CD14-positive monocyte (primary cell): Measurements from ENCODE around the gene RPL15. TPM values are rescaled to one million over a fixed set of nuclear protein-coding genes. Genes with fewer than 3 reads are reported as not detected.

ENCODE experiments used
- DNase-seq, 3 donors: peaks; one replicate each; pipeline ENCODE4 v3.0.0-alpha.2; 2011 to 2022
- H2AFZ ChIP-seq: 2 replicates; pipeline ENCODE4 v1.6.0; 2012; ENCODE audit warnings: mild to moderate bottlenecking, low read depth, low read length, inconsistent platforms; ENCODE audit not compliant: insufficient read depth, poor library complexity, severe bottlenecking
- H3K27ac ChIP-seq, 2 donors: 1 replicate in 1 of 2; 2 replicates in 1 of 2; pipeline ENCODE4 v1.5.1; 2012 to 2013; ENCODE audit warnings: low read length in 2 of 2, control low read depth in 1 of 2, inconsistent platforms in 1 of 2, low read depth in 1 of 2, mild to moderate bottlenecking in 1 of 2
- H3K27me3 ChIP-seq, 2 donors: one replicate each; pipeline versions ENCODE4 v1.6.0 to v1.6.1; 2011 to 2013; ENCODE audit warnings: low read length in 2 of 2; ENCODE audit not compliant: control insufficient read depth in 2 of 2, insufficient read depth in 2 of 2
- H3K36me3 ChIP-seq, 2 donors: replicated peaks in 1 of 2; 1 replicate in 1 of 2; 2 replicates in 1 of 2; pipeline versions ENCODE4 v1.5.1 to v1.6.1; 2012 to 2013; ENCODE audit warnings: low read length in 2 of 2, control low read depth in 1 of 2, inconsistent platforms in 1 of 2, mild to moderate bottlenecking in 1 of 2; ENCODE audit not compliant: insufficient read depth in 2 of 2, control insufficient read depth in 1 of 2
- H3K4me1 ChIP-seq, 2 donors: 1 replicate in 1 of 2; 2 replicates in 1 of 2; pipeline versions ENCODE4 v1.5.1 to v1.6.1; 2012 to 2013; ENCODE audit warnings: low read length in 2 of 2, control low read depth in 1 of 2, inconsistent platforms in 1 of 2, mild to moderate bottlenecking in 1 of 2, moderate library complexity in 1 of 2; ENCODE audit not compliant: insufficient read depth in 2 of 2, control insufficient read depth in 1 of 2
- H3K4me2 ChIP-seq: replicated peaks from 2 replicates; pipeline ENCODE3; 2012; ENCODE audit warnings: low read length, moderate library complexity, mild to moderate bottlenecking; ENCODE audit not compliant: poor library complexity, severe bottlenecking; ENCODE audit errors: extremely low read depth
- H3K4me3 ChIP-seq, 3 experiments: fragments of 200-600 bp in 1 of 3; sonication (generic) in 1 of 3; replicated peaks in 1 of 3; 1 replicate in 2 of 3; 2 replicates in 1 of 3; pipeline ENCODE4 v1.5.1; 2011 to 2013; ENCODE audit warnings: low read length in 3 of 3, mild to moderate bottlenecking in 3 of 3, control low read depth in 2 of 3, low read depth in 2 of 3, inconsistent platforms in 1 of 3, moderate library complexity in 1 of 3
- H3K79me2 ChIP-seq: 2 replicates; pipeline ENCODE4 v1.6.0; 2012; ENCODE audit warnings: mild to moderate bottlenecking, control low read depth, inconsistent platforms, low read length, moderate library complexity; ENCODE audit not compliant: insufficient read depth
- H3K9ac ChIP-seq: 2 replicates; pipeline ENCODE4 v1.6.0; 2017; ENCODE audit warnings: low read length, mild to moderate bottlenecking; ENCODE audit not compliant: insufficient read depth, poor library complexity, severe bottlenecking
- H3K9me3 ChIP-seq, 2 donors: replicated peaks in 1 of 2; 1 replicate in 1 of 2; 2 replicates in 1 of 2; pipeline versions ENCODE4 v1.5.1 to v1.6.1; 2012 to 2013; ENCODE audit warnings: low read length in 2 of 2, control low read depth in 1 of 2; ENCODE audit not compliant: control insufficient read depth in 1 of 2, insufficient read depth in 1 of 2
- H4K20me1 ChIP-seq: 2 replicates; pipeline ENCODE4 v1.6.0; 2012; ENCODE audit warnings: mild to moderate bottlenecking, low read length, control low read depth, moderate library complexity; ENCODE audit not compliant: insufficient read depth
- H3K27ac Mint-ChIP-seq, 7 donors: one replicate each; pipeline ENCODE4 v1.8.0; 2020; ENCODE audit warnings: mild to moderate bottlenecking in 7 of 7, mixed read lengths in 7 of 7, moderate library complexity in 6 of 7, inconsistent platforms in 2 of 7
- H3K27me3 Mint-ChIP-seq, 3 donors: one replicate each; pipeline ENCODE4 v1.8.0; 2021 to 2022; ENCODE audit warnings: low read depth in 3 of 3, mild to moderate bottlenecking in 3 of 3, mixed read lengths in 3 of 3, moderate library complexity in 3 of 3, inconsistent platforms in 1 of 3
- H3K36me3 Mint-ChIP-seq, 2 donors: one replicate each; pipeline ENCODE4 v1.8.0; 2020; ENCODE audit warnings: mixed read lengths in 2 of 2, inconsistent platforms in 1 of 2, mild to moderate bottlenecking in 1 of 2
- H3K4me1 Mint-ChIP-seq: one replicate; pipeline ENCODE4 v1.8.0; 2020; ENCODE audit warnings: mild to moderate bottlenecking, mixed read lengths
- H3K4me3 Mint-ChIP-seq, 2 donors: one replicate each; pipeline ENCODE4 v1.8.0; 2020; ENCODE audit warnings: mild to moderate bottlenecking in 2 of 2, mixed read lengths in 2 of 2, moderate library complexity in 1 of 2
- H3K9me3 Mint-ChIP-seq, 7 donors: one replicate each; pipeline ENCODE4 v1.8.0; 2020 to 2022; ENCODE audit warnings: mixed read lengths in 7 of 7, mild to moderate bottlenecking in 6 of 7, moderate library complexity in 6 of 7, inconsistent platforms in 2 of 7
- WGBS: methylation state at CpG from one replicate; pipeline ENCODE4 v1.1.5; 2013; ENCODE audit warnings: missing lambda C conversion rate; ENCODE audit not compliant: insufficient coverage; 5-methylcytosine and 5-hydroxymethylcytosine counted together
- intact Hi-C, 2 donors: fragments of 100-400 bp; cut with micrococcal nuclease; formaldehyde crosslinking; loops; one replicate each; pipeline versions ENCODE4 v1.15.0 to v1.15.1; 2023
- polyA plus RNA-seq, 3 donors: library from polyadenylated mRNA; depleted of rRNA in 1 of 3; unstranded in 2 of 3; stranded (reverse) in 1 of 3; fragments of 300-500 nt in 2 of 3; fragments of >200 nt in 1 of 3; fragmentation: Illumina TruSeq in 2 of 3; gene quantifications; 1 replicate in 2 of 3; 2 replicates in 1 of 3; pipeline ENCODE4 v1.2.3, GENCODE V29; 2012 to 2021
- TF ChIP-seq, protein P1 (sequence below): fragments of 200-600 bp; IDR thresholded peaks from one replicate; pipeline ENCODE4 v1.8.0; 2022; ENCODE audit warnings: antibody characterized with exemption, mild to moderate bottlenecking

The RPL15 gene
- polyA plus RNA-seq, 3 donors: 2,510 to 3,161 (median 2,781) TPM

- Mint-ChIP-seq H3K27me3 (peaks cover 16 to 24% (median 21%) of the 10 kb centered on the region in 3 donors), H3K4me3 (peak overlapping the region; percentile 80 to 91), H3K9me3 (peaks cover 0 to 2% (median 0%) of the 10 kb centered on the region in 7 donors), H3K4me1 (peaks cover 35% of the 10 kb centered on the region), H3K36me3 (peaks cover 4 to 5% of the 10 kb centered on the region in 2 donors), H3K27ac (peak overlapping the region; percentile 88 to 96 (median 93))
- DNase-seq: peak; percentile 94 to 98 (median 97)
- peak overlapping the region; percentile 67 to 89 for H3K27ac ChIP-seq
- H4K20me1 ChIP-seq: peaks cover 15% of the 10 kb centered on the region
- peak overlapping the region; percentile 78 for H3K9ac ChIP-seq
- intact Hi-C loops: loop anchor here in 1 of 2 donors (2.0 to 10.0 kb wide), 3 partner anchors 29 to 1719 kb away; partner anchors contain the start of genes NKIRAS1, RPL15, TOP2B and UBE2E2
- H3K36me3 ChIP-seq: no peaks in the 10 kb centered on the region
- WGBS: under 1% methylated on average over 87 of the region's 87 CpGs
- TF ChIP-seq, protein P1, sequence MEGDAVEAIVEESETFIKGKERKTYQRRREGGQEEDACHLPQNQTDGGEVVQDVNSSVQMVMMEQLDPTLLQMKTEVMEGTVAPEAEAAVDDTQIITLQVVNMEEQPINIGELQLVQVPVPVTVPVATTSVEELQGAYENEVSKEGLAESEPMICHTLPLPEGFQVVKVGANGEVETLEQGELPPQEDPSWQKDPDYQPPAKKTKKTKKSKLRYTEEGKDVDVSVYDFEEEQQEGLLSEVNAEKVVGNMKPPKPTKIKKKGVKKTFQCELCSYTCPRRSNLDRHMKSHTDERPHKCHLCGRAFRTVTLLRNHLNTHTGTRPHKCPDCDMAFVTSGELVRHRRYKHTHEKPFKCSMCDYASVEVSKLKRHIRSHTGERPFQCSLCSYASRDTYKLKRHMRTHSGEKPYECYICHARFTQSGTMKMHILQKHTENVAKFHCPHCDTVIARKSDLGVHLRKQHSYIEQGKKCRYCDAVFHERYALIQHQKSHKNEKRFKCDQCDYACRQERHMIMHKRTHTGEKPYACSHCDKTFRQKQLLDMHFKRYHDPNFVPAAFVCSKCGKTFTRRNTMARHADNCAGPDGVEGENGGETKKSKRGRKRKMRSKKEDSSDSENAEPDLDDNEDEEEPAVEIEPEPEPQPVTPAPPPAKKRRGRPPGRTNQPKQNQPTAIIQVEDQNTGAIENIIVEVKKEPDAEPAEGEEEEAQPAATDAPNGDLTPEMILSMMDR: no peak
- peak overlapping the region; percentile 88 for H3K4me2 ChIP-seq
- no peaks in the 10 kb centered on the region for H3K9me3 ChIP-seq
- H3K79me2 ChIP-seq: peaks cover 29% of the 10 kb centered on the region
- H3K27me3 ChIP-seq: peaks cover 6 to 13% of the 10 kb centered on the region in 2 donors
- peaks cover 27 to 29% of the 10 kb centered on the region in 2 donors for H3K4me1 ChIP-seq
- peak overlapping the region; percentile 54 for H2AFZ ChIP-seq
- peak overlapping the region; percentile 46 to 83 (median 62) for H3K4me3 ChIP-seq
Observed at GRCh38 chr3:23945913-23946687, 29.2 kb downstream of the RPL15 start.

DNA sequence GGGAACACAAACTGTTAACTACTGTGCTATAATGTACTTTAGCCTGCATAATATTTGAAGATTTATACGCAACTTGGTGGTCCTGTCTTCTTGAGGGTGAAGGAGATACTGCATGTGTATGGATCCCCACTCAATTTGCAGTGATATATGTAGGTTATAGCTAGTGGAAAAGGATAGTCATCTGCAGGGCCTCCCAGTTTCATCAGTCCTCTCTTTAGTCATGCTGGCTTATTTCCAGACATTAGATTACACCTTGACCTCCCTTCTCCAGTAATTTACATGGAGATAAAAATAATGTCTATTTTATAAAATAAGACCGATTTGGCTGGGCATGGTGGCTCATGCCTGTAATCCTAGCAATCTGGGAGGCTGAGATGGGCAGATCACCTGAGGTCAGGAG, 31.8 kb downstream of the RPL15 start:
- no peak overlapping the region for H3K4me3 ChIP-seq
- no peak overlapping the region for H2AFZ ChIP-seq
- no peak for DNase-seq
- no peaks in the 10 kb centered on the region for H3K9me3 ChIP-seq
- no peak overlapping the region for H3K4me2 ChIP-seq
- intact Hi-C loops: loop anchor here in 1 of 2 donors (10.0 kb wide), 2 partner anchors 744 to 1716 kb away; partner anchors contain the start of genes TOP2B and UBE2E2
- H3K4me1 ChIP-seq: peaks cover 27 to 29% of the 10 kb centered on the region in 2 donors
- TF ChIP-seq, protein P1: no peak
- H3K4me1 Mint-ChIP-seq: peaks cover 35% of the 10 kb centered on the region
- H3K27ac Mint-ChIP-seq: peak overlapping the region in 1 of 7 donors; percentile 43
- H3K79me2 ChIP-seq: peaks cover 40% of the 10 kb centered on the region
- H3K4me3 Mint-ChIP-seq: no peak overlapping the region
- H3K9me3 Mint-ChIP-seq: no peaks in the 10 kb centered on the region
- H3K27me3 Mint-ChIP-seq: peaks cover 7 to 9% (median 8%) of the 10 kb centered on the region in 3 donors
- H3K9ac ChIP-seq: no peak overlapping the region
- peaks cover 6 to 8% of the 10 kb centered on the region in 2 donors for H3K27me3 ChIP-seq
- peaks cover 41% of the 10 kb centered on the region for H4K20me1 ChIP-seq
- H3K27ac ChIP-seq: no peak overlapping the region
- no peaks in the 10 kb centered on the region for H3K36me3 ChIP-seq
- peaks cover 4 to 5% of the 10 kb centered on the region in 2 donors for H3K36me3 Mint-ChIP-seq
- no CpG with 5 or more reads among the region's 2 CpGs for WGBS
